ENCODE data around the gene TMEM184A. TPM values are rescaled to one million over a fixed set of nuclear protein-coding genes. Genes with fewer than 3 reads are reported as not detected.
A peak's percentile ranks its signal among the peaks of the same experiment; 100 is the strongest.

Gene TMEM184A
- 2.6 TPM for polyA plus RNA-seq (2012; ENCODE audit: insufficient read depth, insufficient read length)

DNA sequence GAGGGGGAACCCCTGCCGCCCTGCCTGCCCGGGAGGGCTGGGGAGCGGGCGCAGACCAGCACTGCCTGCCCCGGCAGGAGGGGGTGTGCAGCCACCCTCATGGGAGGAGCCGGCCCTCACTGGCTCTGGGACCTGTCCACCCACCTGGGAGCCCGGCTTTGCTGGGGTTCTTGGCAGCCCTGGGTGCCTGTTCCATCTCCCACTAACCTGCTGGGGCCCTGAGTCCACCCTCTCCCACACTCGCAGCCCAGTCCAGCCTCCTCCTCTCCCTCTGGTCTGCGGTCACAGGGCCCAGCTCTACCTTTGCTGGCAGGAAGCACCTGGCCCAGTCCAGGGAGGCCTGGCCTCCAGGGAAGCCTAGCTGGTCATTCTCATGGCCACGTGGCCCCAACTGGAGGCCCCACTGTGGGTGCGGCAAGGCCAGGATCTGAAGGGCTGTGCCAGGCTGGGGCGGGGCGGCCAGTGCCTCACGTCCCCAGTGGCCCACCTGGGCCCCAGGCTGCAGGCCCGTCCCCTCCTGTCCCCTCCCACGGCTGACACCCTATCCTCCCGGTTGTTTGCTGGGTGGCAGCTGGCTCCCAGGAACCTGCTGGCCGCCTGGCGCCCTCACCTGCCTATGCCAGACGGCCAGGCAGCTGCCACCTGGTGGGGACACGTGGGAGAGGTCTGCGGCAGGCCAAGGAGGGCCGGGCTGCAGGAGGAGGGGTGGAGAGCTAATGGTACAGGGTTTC is at the start of gene TMEM184A:
TMEM184A (minus strand) TSS at position 393 of the 731 bp plus-strand sequence. CDS start 721 bp downstream, outside the sequence.
- DNase-seq (ENCODE audit: low read depth, low spot score): peak; percentile 49

DNA sequence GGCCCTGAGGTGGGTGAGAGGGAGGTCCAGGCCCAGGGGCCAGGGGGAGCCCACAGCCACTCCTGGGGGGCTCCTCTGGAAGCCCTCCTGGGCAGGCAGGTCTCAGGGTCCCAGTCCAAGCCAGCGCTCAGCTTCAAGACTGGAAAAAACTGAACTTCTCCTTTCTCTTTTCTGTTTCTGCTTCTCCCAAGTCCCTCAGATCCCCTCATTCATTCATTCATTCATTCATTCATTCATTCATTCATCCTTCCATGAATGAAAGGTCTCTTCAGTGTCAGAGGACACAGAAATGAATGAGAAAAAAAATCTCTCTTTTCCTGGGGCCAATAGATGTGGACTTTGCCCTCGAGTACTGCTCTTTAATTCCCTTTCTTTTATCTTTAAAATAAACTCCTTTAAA is 48.4 kb upstream of the TMEM184A start:
- H3K4me3 ChIP-seq (ENCODE audit: low read length): no peak overlapping the region
- no peak for DNase-seq (ENCODE audit: low read depth, low spot score)

More for the DNA sequence above, at the start of gene TMEM184A:
- H3K4me3 ChIP-seq (ENCODE audit: low read length): no peak within 1 kb of the TSS

DNA sequence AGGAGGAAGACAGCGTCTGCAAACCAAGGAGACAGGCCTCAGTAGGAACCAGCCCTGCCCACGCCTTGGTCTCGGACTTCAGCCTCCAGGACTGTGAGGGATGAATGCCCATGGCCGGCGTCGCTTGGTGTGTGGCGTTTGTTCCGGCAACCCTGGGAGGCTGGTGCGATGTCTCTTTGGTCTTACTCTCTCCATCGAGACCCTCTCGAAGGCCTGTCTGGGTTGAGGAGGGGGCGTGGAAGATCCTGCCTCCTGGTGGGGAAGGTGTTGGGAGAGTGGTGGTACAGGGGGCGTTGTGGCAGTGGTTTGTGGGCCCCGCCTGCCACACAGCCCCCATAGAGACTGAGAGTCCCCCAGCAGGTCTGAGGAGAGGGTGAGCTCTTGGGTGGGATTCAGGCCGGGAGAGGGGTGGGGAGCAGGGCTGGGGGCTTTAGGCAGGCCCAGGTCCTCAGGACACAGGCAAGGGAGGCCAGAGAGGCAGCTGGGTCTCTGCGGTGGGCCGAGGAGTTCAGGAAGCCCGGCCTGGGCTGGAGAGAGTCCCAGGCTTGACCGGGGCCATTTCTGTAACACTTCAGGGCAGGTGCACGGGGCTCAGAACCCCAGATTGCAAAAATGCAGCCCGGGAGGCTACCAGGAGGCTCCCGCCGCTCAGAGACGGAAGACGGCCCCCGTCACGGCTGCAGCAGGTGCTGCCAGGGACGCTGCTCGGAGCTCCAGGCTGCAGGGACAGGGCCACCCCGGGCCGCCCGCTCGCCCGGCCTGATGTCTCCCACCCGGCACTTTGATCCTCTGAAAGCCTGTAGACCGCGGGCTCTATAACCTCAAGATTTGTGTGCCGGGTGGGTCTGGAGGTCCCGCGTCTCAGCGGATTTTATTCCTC is 47.6 kb upstream of the TMEM184A start:
- no peak overlapping the region for H3K4me3 ChIP-seq (ENCODE audit: low read length)
- DNase-seq (ENCODE audit: low read depth, low spot score): no peak

DNA sequence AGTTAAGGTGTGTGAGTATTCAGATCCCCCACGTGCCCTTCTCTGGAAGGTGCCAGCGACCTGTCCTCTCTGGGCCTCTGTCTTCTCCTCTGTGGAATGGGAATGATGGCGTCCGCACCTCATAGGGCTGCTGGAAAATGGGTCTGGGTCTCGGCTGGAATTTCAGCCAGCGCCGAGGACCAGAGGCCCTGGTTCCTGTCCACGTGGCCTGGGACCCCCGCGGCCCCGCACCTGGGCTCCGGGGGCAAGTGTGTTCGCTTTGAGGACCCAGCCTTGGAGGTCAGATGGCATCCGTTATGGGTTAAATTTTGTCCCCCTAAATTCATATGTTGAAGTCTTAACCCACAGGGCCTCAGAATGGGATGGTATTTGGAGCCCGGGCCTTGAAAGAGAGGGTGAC is 46.4 kb upstream of the TMEM184A start:
- DNase-seq (ENCODE audit: low read depth, low spot score): no peak
- no peak overlapping the region for H3K4me3 ChIP-seq (ENCODE audit: low read length)

DNA sequence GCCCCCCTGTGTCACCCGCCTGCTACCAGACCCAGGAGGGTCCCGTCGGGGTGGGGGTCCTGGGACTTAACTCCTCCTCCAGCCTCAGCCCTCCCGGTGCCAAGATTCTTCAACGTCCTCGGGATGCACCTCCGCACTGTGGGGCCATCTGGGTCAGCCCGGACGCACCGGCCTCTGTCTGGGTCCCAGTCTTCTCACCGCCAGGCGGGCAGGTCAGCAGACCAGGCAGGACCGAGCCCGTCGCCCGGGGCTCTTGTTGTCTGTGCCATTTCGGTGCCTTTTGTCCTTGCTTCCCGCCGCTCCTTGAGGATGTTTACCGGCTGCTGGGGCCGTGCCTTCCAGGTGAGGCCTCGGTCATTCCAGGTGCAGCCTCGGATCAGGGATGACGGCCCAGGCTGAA is 46.0 kb upstream of the TMEM184A start:
- DNase-seq (ENCODE audit: low read depth, low spot score): no peak
- H3K4me3 ChIP-seq (ENCODE audit: low read length): no peak overlapping the region

DNA sequence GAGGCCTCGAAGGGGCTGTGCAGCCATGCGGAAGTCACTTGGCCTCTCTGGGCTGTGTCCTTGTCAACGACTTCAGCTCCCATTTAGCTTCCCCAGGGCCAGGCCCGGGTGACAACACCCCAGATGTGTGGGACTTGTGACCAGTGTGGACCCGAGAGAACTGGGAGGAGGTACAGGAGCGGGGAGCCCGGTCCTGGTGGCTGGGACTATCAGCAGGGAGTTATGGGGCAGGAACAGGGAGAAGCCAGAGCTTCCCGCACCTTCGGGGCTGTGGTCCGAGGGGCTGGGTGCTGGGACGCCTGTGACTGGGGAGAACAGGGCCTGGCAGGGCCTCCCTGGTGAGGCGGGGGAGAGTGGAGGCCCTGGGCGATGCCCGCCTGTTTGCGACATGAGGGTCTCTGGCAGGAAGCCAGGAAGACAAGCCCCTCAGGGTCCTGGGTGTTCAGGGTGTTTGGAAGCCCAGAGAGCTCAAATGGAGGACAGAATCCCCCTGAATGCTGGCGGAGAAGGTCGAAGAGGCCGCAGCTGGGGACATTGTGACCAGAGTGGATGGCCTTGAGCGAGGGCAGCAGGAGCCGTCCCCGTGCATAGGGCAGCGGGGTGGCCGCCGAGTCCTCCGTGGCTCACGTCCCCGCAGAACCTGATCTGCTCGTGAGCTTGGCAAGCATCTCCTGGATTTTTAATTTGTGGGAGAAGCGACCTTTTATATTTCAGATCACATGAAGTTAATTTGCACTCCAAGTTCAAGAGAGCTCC is 43.8 kb upstream of the TMEM184A start:
- H3K4me3 ChIP-seq (ENCODE audit: low read length): no peak overlapping the region
- no peak for DNase-seq (ENCODE audit: low read depth, low spot score)

DNA sequence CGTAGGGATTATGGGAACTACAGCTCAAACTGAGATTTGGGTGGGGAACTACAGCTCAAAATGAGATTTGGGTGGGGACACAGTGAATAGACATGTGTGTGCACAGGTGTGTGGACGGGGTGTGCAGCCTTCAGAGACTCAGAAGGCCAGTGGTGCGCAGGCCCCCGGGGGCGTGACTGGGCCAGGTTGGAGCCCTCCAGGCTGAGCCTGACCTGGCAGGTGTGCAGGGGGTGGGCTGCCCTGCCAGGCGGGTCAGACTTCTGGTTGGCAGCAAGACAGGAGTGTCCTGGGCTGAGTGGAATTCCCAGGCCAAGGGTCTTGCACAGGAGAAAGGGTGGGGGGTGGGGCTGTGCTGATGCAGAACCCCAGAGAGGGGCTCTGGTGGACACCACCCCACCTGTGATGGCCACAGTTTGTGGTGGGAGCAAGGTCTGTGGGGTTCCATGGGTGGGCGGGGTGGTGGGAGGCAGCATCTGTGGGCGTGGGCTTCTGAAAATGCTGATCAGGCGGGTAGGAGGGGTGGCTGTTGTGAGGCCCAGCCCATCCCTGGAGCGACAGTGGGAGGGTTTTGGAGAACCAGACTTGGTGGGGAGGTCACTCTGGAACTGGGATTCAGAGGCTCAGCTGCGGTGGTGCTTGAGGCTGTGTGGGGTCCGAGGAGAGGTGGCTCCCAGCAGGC is 43.1 kb upstream of the TMEM184A start:
- DNase-seq (ENCODE audit: low read depth, low spot score): no peak
- no peak overlapping the region for H3K4me3 ChIP-seq (ENCODE audit: low read length)

DNA sequence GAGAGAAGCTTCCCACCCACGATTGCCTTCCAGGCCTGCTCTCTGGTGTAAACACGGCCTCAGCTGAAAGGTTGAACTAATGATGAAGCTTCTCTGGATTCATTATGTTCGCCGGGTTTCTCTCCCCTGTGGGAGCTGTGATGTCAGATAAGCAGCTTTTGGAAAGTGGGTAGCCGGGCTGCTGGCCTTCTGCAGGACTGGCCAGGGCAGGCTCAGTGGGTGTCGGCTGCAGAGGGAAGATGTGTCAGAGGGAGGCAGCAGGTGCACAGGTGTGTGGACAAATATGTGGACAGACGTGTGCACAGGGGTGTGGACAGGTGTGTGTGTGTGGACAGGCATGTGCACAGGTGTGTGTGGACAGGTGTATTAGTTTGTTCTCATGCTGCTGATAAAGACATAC is 42.3 kb upstream of the TMEM184A start:
- no peak for DNase-seq (ENCODE audit: low read depth, low spot score)
- no peak overlapping the region for H3K4me3 ChIP-seq (ENCODE audit: low read length)

DNA sequence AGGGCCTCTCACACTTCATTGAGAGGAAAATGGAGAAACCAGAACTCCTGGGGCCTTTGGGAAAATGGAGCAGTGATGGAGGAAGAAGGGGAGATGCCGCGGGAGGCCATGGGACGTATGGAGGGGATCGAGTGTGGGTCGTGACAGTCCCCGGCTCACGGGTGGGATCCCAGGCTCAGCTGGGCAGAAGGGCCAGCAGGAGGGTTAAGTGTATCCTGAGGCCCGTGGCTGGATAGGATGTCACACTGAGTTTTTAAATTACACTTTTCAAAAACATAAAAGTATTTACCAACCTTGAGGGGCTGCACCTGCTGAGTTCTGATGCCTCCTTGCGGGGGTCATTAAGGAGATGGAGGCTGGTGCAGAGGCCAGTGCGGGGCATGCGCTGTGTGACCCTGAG is 41.8 kb upstream of the TMEM184A start:
- H3K4me3 ChIP-seq (ENCODE audit: low read length): no peak overlapping the region
- DNase-seq (ENCODE audit: low read depth, low spot score): no peak

DNA sequence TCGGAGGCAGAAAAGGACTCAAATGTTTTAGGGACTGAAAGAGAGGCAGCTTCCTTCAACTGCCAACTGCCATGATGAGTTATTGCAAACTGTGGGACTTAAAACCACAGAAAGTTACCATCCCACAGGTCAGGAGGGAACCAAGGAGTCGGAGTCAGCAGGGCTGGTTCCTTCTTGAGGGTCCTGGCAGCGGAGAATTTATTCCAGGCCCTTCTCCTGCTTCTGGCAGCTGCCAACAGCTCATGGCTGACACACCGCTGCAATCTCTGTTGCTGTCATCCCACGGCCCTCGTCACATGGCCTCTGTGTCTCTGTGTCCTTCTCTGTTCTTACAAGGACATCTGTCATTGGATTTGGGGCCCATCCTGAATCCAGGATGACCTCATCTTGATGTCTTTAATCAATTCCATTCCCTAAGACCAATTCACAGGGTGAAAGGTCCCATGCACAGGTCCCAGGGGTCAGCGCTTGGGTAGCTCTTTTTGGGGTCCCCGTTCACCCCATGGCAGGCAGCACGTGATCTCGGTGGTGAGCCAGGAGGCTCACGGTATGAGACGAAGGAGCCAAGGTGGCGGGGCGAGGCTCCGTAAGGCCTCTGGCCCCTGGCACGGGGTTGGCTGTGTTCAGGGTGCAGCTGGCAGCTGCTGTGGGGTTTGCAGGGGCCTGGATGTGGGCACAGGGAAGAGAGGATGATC is 41.2 kb upstream of the TMEM184A start:
- H3K4me3 ChIP-seq (ENCODE audit: low read length): no peak overlapping the region
- no peak for DNase-seq (ENCODE audit: low read depth, low spot score)

DNA sequence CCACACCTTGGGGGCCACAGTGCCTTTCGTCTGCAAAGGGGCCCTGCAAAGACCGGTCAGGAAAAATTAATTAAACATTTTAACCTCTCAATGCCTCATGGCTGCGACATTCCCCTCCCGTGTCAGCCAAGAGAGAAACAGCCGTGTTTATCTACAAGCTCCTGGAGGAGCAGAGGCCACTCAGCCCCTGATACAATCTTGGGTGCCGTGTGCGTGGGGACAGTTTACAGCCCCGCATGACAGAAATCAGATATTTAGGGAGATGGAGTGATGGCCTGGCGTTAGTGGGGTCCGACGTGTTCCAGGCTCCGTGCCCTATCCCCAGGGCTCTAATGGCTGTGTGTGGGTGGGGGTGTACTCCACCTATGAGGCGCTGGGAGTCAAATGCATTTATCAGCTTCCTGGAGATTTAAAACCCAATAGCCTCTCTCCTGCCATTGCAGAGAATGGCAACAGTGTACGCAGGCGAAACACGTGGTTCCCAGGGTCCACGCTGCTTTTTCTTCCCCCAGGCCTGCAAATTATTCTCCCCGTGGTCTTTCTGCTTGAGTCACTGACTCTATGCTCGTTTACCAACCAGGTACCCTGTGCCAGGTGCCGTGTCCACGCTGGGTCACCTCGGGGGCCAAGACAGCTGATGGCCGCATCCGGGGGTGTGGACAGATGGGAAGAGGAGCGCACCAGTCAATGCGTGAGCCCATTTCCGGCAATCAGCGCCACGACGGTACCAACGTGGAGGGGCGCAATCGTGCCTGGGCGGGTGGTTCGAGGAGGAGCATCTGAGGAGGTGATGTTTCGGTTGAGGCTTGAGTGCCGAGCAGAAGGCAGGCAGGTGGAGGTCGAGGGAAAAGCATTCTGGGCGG is 40.4 kb upstream of the TMEM184A start:
- DNase-seq (ENCODE audit: low read depth, low spot score): no peak
- H3K4me3 ChIP-seq (ENCODE audit: low read length): no peak overlapping the region

DNA sequence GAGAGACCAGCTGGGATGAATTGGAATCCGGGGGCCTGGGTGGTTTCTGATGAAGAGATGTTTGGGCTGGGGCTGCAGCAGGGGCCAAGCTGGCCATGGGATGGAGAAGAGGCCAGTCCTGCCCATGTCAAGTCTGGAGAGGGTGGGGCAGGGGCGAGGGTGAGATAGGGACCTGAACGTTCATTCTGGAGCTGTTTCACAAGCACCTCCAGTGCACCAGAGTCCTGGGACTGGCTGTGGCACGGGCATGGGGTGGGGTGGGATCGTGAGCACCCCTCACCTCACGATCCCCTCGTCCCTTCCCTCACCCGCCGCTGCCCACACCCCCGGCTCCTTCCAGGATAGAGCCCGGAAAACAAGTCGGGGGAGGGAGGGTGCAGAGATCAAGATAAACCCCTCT is 39.6 kb upstream of the TMEM184A start:
- no peak for DNase-seq (ENCODE audit: low read depth, low spot score)
- H3K4me3 ChIP-seq (ENCODE audit: low read length): no peak overlapping the region

DNA sequence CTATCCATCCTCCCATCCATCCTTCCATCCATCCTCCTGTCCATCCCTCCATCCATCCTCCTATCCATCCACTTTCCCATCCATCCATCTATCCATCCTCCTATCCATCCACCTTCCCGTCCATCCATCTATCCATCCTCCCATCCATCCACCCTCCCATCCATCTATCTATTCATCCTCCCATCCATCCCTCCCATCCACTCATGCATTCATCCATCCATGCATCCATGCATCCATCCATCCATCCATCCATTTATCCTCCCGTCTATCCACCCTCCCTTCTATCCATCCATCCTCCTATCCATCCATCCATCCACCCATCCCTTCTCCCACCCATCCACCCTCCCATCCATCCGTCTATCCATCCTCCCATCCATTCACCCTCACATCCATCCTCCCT is 39.0 kb upstream of the TMEM184A start:
- H3K4me3 ChIP-seq (ENCODE audit: low read length): no peak overlapping the region
- no peak for DNase-seq (ENCODE audit: low read depth, low spot score)

DNA sequence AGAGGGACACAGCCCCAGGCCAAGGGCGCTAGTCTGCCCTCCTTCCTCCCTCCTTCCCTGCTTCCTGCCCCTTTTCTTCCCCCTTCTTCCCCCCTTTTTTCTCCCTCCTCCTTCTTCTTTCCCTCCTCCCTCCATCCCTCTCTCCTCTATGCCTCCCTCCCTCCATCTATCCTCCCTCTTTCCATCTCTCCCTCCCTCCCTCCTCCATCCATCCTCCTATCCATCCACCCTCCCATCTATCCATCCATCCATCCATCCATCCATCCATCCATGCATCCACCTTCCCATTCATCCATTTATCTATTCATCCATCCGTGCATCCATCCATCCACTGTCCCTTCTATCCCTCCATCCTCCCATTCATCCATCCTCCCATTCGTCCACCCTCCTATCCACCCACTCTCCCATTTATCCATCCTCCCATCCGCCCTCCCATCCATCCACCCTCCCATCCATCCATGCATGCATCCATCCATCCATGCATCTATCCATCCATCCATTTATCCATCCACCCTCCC is 38.0 kb upstream of the TMEM184A start:
- DNase-seq (ENCODE audit: low read depth, low spot score): no peak
- no peak overlapping the region for H3K4me3 ChIP-seq (ENCODE audit: low read length)

DNA sequence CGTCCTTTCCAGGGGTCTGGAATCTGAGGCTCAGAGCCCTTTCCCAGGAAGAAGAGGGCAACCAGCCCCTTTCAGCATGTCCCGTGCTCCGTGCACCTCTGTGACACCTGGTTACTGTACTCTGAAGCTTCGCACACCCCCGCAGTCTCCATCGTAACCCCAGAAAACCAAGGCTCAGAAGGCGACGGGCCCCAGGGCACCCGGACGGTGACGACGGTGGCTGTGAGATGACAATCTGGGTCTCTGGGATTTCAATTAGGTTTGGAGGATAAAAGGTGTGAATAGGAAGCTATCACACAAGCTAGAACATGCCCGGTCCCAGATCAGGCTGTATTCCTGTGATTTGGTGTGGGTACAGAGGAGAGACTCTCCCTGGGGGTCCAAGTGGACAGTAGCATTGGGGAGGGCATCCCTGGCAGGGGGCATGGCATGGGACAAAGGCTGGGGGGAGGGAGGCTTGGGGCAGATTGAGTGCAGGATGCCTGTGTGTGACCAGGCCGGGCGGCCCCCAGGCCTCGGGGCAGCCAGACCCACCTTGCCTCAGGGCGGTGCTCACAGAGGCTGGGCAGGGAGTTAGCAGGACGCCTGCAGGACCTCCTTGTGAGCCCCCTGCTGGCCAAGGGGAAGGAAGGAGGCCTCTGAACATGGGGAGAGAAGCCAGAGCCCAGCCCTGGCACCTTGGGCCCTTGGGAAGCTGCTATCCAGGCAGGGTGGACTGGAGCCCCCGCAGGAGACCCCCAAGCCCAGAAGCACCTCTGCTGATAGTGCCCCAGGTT is 37.3 kb upstream of the TMEM184A start:
- no peak for DNase-seq (ENCODE audit: low read depth, low spot score)

DNA sequence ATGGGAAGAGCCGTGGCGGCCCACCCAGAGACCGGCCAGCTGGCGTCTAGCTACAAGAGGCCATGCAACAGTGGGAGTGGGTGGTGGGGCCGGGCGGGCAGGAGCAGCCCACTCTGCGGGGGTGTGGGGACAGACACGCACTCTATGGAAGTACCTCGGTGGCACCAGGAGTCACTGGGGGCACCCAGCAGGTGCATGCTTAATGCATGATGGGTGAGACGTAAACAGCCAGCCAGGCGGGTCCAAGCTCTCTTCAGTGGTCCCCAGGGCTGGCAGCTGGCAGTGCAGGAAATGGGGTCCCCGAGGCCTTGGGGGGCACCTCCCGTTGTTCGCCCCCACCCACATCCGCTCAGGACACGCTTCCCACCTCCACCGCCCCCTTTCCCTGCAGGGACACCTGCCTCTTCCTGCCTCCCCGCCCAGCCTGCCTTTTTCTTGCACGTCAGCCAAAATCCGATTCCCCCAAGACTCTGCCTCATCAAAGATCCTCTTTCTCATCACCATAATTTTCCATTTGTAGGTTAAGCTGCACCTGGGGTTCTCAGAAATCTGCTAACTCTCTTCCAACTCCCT is 36.4 kb upstream of the TMEM184A start:
- DNase-seq (ENCODE audit: low read depth, low spot score): peak; percentile 64
- peak overlapping the region; percentile 28 for H3K4me3 ChIP-seq (ENCODE audit: low read length)

More for the DNA sequence above, 37.3 kb upstream of the TMEM184A start:
- H3K4me3 ChIP-seq (ENCODE audit: low read length): peak overlapping the region; percentile 28

Measured in Jurkat, Clone E6-1 (cell line).